ENCODE results near the gene TRIM24. TPM values are rescaled to one million over a fixed set of nuclear protein-coding genes. Genes with fewer than 3 reads are reported as not detected.

The TRIM24 gene
- total and polyA plus RNA-seq, 2 of the 13 experiments (the other 11 are each of a cell fraction or from before 2014, with no cell fraction given) = 100 to 106 TPM

DNA sequence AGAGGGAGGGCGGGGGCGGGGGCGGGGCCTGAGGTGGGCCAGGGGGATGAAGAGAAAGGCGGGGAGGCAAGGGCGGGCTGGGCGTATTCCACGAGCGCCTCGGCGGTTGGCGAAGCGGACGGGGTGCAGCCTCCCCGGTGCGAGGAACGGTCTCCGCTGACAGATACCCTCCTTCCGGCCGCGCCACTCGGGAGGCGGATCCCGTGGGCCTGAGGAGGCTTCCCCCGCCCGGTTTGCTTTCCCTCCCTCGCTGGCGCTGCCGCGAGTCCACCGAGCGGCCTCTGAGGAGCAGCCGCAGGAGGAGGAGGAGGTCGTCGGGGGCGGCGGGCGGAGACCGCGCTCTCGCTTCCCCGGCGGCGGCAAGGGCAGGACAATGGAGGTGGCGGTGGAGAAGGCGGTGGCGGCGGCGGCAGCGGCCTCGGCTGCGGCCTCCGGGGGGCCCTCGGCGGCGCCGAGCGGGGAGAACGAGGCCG lies at the start of gene TRIM24 (continued):
- TF ChIP-seq ZNF615 (CRISPR knock-in tag; IDR thresholded peaks at IDR 0.05; ENCODE audit: borderline replicate concordance) (no peak), SP4 (CRISPR knock-in tag; IDR thresholded peaks at IDR 0.05) (peak; percentile 58), MIXL1 (CRISPR knock-in tag; IDR thresholded peaks at IDR 0.05) (0 out of 2 replicates have a peak, but pooled peaks have one; percentile 32), KLF12 (CRISPR knock-in tag; IDR thresholded peaks at IDR 0.05; ENCODE audit: borderline replicate concordance) (peak; percentile 73; the same call in 1 of the 2 replicates), SOX5 (CRISPR knock-in tag; IDR thresholded peaks at IDR 0.05; ENCODE audit: borderline replicate concordance) (no peak), TCF12 (IDR thresholded peaks at IDR 0.05) (no peak), TCF12 (CRISPR knock-in tag; IDR thresholded peaks at IDR 0.05) (no peak), ZBTB7A (CRISPR knock-in tag; IDR thresholded peaks at IDR 0.05) (no peak), ZNF34 (CRISPR knock-in tag; IDR thresholded peaks at IDR 0.05; ENCODE audit: borderline replicate concordance) (peak; percentile 86; the same call in 1 of the 2 replicates), TRIM24 (CRISPR knock-in tag; IDR thresholded peaks at IDR 0.05) (no peak), ZNF468 (CRISPR knock-in tag; IDR thresholded peaks at IDR 0.05) (no peak), MTF1 (CRISPR knock-in tag; IDR thresholded peaks at IDR 0.05) (0 out of 2 replicates have a peak, but pooled peaks have one; percentile 46), MAFK (conservative IDR thresholded peaks at IDR 0.05 in 1 of 2, IDR thresholded peaks at IDR 0.05 in 1 of 2; ENCODE audit: low read length in 2 of 2) (no peak), CEBPG (CRISPR knock-in tag; IDR thresholded peaks at IDR 0.05) (0 out of 2 replicates have a peak, but pooled peaks have one; percentile 3), ZNF674 (CRISPR knock-in tag; IDR thresholded peaks at IDR 0.05; ENCODE audit: low read depth) (no peak)
- TF ChIP-seq, protein P1, sequence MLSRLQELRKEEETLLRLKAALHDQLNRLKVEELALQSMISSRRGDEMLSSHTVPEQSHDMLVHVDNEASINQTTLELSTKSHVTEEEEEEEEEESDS (CRISPR knock-in tag; IDR thresholded peaks at IDR 0.05; ENCODE audit: borderline replicate concordance) = no peak
- TF ChIP-seq, protein P2, sequence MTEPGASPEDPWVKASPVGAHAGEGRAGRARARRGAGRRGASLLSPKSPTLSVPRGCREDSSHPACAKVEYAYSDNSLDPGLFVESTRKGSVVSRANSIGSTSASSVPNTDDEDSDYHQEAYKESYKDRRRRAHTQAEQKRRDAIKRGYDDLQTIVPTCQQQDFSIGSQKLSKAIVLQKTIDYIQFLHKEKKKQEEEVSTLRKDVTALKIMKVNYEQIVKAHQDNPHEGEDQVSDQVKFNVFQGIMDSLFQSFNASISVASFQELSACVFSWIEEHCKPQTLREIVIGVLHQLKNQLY (CRISPR knock-in tag; IDR thresholded peaks at IDR 0.05) = peak; percentile 29; the same call in 1 of the 2 replicates
- TF ChIP-seq, protein P3, sequence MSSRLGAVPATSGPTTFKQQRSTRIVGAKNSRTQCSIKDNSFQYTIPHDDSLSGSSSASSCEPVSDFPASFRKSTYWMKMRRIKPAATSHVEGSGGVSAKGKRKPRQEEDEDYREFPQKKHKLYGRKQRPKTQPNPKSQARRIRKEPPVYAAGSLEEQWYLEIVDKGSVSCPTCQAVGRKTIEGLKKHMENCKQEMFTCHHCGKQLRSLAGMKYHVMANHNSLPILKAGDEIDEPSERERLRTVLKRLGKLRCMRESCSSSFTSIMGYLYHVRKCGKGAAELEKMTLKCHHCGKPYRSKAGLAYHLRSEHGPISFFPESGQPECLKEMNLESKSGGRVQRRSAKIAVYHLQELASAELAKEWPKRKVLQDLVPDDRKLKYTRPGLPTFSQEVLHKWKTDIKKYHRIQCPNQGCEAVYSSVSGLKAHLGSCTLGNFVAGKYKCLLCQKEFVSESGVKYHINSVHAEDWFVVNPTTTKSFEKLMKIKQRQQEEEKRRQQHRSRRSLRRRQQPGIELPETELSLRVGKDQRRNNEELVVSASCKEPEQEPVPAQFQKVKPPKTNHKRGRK (CRISPR knock-in tag; IDR thresholded peaks at IDR 0.05) = no peak
- TF ChIP-seq, protein P4, sequence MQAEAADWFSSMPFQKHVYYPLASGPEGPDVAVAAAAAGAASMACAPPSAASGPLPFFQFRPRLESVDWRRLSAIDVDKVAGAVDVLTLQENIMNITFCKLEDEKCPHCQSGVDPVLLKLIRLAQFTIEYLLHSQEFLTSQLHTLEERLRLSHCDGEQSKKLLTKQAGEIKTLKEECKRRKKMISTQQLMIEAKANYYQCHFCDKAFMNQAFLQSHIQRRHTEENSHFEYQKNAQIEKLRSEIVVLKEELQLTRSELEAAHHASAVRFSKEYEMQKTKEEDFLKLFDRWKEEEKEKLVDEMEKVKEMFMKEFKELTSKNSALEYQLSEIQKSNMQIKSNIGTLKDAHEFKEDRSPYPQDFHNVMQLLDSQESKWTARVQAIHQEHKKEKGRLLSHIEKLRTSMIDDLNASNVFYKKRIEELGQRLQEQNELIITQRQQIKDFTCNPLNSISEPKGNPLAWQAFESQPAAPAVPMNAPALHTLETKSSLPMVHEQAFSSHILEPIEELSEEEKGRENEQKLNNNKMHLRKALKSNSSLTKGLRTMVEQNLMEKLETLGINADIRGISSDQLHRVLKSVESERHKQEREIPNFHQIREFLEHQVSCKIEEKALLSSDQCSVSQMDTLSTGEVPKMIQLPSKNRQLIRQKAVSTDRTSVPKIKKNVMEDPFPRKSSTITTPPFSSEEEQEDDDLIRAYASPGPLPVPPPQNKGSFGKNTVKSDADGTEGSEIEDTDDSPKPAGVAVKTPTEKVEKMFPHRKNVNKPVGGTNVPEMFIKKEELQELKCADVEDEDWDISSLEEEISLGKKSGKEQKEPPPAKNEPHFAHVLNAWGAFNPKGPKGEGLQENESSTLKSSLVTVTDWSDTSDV (CRISPR knock-in tag; IDR thresholded peaks at IDR 0.05) = no peak
- TF ChIP-seq, protein P5, sequence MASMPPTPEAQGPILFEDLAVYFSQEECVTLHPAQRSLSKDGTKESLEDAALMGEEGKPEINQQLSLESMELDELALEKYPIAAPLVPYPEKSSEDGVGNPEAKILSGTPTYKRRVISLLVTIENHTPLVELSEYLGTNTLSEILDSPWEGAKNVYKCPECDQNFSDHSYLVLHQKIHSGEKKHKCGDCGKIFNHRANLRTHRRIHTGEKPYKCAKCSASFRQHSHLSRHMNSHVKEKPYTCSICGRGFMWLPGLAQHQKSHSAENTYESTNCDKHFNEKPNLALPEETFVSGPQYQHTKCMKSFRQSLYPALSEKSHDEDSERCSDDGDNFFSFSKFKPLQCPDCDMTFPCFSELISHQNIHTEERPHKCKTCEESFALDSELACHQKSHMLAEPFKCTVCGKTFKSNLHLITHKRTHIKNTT (CRISPR knock-in tag; IDR thresholded peaks at IDR 0.05) = no peak
- TF ChIP-seq, protein P6, sequence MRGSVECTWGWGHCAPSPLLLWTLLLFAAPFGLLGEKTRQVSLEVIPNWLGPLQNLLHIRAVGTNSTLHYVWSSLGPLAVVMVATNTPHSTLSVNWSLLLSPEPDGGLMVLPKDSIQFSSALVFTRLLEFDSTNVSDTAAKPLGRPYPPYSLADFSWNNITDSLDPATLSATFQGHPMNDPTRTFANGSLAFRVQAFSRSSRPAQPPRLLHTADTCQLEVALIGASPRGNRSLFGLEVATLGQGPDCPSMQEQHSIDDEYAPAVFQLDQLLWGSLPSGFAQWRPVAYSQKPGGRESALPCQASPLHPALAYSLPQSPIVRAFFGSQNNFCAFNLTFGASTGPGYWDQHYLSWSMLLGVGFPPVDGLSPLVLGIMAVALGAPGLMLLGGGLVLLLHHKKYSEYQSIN (CRISPR knock-in tag; IDR thresholded peaks at IDR 0.05; ENCODE audit: borderline replicate concordance) = no peak
- TF ChIP-seq, protein P7, sequence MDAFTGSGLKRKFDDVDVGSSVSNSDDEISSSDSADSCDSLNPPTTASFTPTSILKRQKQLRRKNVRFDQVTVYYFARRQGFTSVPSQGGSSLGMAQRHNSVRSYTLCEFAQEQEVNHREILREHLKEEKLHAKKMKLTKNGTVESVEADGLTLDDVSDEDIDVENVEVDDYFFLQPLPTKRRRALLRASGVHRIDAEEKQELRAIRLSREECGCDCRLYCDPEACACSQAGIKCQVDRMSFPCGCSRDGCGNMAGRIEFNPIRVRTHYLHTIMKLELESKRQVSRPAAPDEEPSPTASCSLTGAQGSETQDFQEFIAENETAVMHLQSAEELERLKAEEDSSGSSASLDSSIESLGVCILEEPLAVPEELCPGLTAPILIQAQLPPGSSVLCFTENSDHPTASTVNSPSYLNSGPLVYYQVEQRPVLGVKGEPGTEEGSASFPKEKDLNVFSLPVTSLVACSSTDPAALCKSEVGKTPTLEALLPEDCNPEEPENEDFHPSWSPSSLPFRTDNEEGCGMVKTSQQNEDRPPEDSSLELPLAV (CRISPR knock-in tag; conservative IDR thresholded peaks at IDR 0.05; ENCODE audit: low read depth) = no peak
